ENCODE results near the gene ZNF521. TPM values are rescaled to one million over a fixed set of nuclear protein-coding genes. Genes with fewer than 3 reads are reported as not detected.

ZNF521 gene
- total RNA-seq, 1 experiment from 2014 or later: 0.04 TPM

DNA sequence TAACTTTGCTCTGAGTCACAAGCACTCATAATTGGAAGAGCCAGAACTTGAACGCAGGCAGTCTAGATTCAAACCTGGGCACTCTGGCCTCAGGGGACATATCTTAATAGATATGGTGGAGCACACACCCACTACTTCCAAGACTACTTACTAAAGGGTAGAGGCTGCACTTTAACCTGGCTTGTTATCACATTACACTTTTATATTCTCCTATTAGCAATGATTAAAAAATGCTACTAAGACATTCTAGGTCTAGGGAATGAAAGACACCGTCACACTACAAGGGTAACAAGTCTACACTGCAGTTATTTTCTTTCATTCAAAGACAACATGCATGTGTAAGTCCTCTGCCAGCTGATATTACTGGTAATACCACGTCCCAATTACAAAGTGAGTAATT lies 258.8 kb downstream of the ZNF521 start:
- Histone ChIP-seq H3K27me3 (ENCODE audit: low read length) (peaks cover 14% of the 10 kb centered on the region), H3K9me2 (replicated peaks; ENCODE audit: low read length) (no peaks in the 10 kb centered on the region), H3F3A (ENCODE audit: low read length, unreplicated experiment) (no peaks in the 10 kb centered on the region), H3K4me1 (ENCODE audit: insufficient read depth, low read length) (no peaks in the 10 kb centered on the region), H3K4me2 (ENCODE audit: low read length) (no peak overlapping the region), H4K20me1 (ENCODE audit: low read length) (no peaks in the 10 kb centered on the region), H3K9me3 (ENCODE audit: low read length) (no peaks in the 10 kb centered on the region), H3K27ac (ENCODE audit: low read length) (no peak overlapping the region), H3K4me3 (ENCODE audit: low read length) (no peak overlapping the region), H3K9ac (ENCODE audit: low read length) (no peak overlapping the region), H3K79me2 (ENCODE audit: low read length) (no peaks in the 10 kb centered on the region), H2AFZ (ENCODE audit: low read length) (no peak overlapping the region), H3K36me3 (ENCODE audit: low read depth, low read length) (no peaks in the 10 kb centered on the region)
- intact Hi-C loops (cut with micrococcal nuclease): no loop called here
- TF ChIP-seq, protein P1, sequence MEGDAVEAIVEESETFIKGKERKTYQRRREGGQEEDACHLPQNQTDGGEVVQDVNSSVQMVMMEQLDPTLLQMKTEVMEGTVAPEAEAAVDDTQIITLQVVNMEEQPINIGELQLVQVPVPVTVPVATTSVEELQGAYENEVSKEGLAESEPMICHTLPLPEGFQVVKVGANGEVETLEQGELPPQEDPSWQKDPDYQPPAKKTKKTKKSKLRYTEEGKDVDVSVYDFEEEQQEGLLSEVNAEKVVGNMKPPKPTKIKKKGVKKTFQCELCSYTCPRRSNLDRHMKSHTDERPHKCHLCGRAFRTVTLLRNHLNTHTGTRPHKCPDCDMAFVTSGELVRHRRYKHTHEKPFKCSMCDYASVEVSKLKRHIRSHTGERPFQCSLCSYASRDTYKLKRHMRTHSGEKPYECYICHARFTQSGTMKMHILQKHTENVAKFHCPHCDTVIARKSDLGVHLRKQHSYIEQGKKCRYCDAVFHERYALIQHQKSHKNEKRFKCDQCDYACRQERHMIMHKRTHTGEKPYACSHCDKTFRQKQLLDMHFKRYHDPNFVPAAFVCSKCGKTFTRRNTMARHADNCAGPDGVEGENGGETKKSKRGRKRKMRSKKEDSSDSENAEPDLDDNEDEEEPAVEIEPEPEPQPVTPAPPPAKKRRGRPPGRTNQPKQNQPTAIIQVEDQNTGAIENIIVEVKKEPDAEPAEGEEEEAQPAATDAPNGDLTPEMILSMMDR (conservative IDR thresholded peaks at IDR 0.05; ENCODE audit: low read depth, low read length): no peak
- no TSS peak for BruUV-seq (replicated peaks)
- ChIA-PET CTCF (no interaction called here), POLR2A (ENCODE audit: unreplicated experiment) (no interaction called here)
- no peak for DNase-seq
- ATAC-seq: no peak

DNA sequence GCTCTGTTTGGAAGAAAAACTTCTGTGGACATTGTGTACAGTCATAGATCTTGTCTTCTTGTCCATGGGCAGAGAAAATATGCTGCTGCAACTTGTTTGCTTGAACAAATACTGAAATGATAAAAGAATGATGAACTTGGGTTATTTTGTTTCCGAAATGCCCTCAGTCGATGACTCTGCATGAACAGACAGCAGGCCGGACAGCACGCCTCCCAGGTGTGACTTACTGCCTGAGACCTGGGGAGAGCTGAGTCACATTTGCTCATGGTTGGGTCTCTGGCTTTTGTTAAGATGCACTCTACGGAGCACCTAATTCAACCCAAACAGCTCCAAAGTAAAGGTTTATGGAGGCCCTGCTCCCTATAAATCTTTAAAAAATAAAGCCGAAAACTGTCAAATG lies 262.5 kb downstream of the ZNF521 start:
- no peaks in the 10 kb centered on the region for H3F3A ChIP-seq (ENCODE audit: low read length, unreplicated experiment)
- CTCF ChIA-PET: no interaction called here
- POLR2A ChIA-PET (ENCODE audit: unreplicated experiment): no interaction called here
- peaks cover 8% of the 10 kb centered on the region; the same call in 1 of the 2 replicates for H3K27me3 ChIP-seq (ENCODE audit: low read length)
- H3K9me3 ChIP-seq (ENCODE audit: low read length): no peaks in the 10 kb centered on the region
- no peak overlapping the region for H3K9ac ChIP-seq (ENCODE audit: low read length)
- no peak overlapping the region for H3K4me2 ChIP-seq (ENCODE audit: low read length)
- no peak overlapping the region for H3K4me3 ChIP-seq (ENCODE audit: low read length)
- intact Hi-C loops (cut with micrococcal nuclease): loop anchor here (10.0 kb wide), 1 partner anchor 235 kb away; no protein-coding TSS in a partner anchor
- H4K20me1 ChIP-seq (ENCODE audit: low read length): no peaks in the 10 kb centered on the region
- H3K4me1 ChIP-seq (ENCODE audit: insufficient read depth, low read length): no peaks in the 10 kb centered on the region
- H3K36me3 ChIP-seq (ENCODE audit: low read depth, low read length): no peaks in the 10 kb centered on the region
- H3K79me2 ChIP-seq (ENCODE audit: low read length): no peaks in the 10 kb centered on the region
- no TSS peak for BruUV-seq (replicated peaks)
- no peak overlapping the region for H2AFZ ChIP-seq (ENCODE audit: low read length)
- no peaks in the 10 kb centered on the region for H3K9me2 ChIP-seq (replicated peaks; ENCODE audit: low read length)
- DNase-seq (peak; percentile 32), ATAC-seq (peak; percentile 77)
- H3K27ac ChIP-seq (ENCODE audit: low read length): no peak overlapping the region
- TF ChIP-seq EZH2 (IDR thresholded peaks at IDR 0.05; ENCODE audit: low read length, unreplicated experiment): no peak
- TF ChIP-seq EZH2phosphoT487 (IDR thresholded peaks at IDR 0.05; ENCODE audit: borderline replicate concordance, low read length): no peak
- TF ChIP-seq, protein P1 (conservative IDR thresholded peaks at IDR 0.05; ENCODE audit: low read depth, low read length): no peak

DNA sequence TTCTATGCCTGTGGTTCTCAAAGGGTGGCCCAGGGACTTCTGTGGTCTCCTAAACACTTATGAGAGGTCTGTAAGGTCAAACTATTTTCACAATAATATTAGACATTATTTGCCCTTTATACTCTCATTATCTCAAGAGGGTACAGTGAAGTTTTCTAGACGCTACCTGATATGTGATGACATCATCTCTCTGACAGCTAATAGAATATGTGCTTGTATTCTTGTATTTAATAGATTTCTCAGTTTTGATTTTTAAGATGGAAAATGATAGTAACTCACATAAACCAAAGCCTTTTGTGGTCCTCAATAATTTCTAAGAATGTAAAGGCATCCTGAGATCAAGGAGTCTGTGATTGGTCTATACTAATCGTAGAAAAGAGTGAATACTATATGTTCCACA lies 265.1 kb downstream of the ZNF521 start:
- ChIA-PET CTCF (no interaction called here), POLR2A (ENCODE audit: unreplicated experiment) (no interaction called here)
- Histone ChIP-seq H3K27ac (ENCODE audit: low read length) (no peak overlapping the region), H3K4me3 (ENCODE audit: low read length) (no peak overlapping the region), H4K20me1 (ENCODE audit: low read length) (no peaks in the 10 kb centered on the region), H3K27me3 (ENCODE audit: low read length) (peaks cover 6% of the 10 kb centered on the region), H3K79me2 (ENCODE audit: low read length) (no peaks in the 10 kb centered on the region), H3K36me3 (ENCODE audit: low read depth, low read length) (no peaks in the 10 kb centered on the region), H3K4me2 (ENCODE audit: low read length) (no peak overlapping the region), H3K4me1 (ENCODE audit: insufficient read depth, low read length) (no peaks in the 10 kb centered on the region), H3F3A (ENCODE audit: low read length, unreplicated experiment) (no peaks in the 10 kb centered on the region), H2AFZ (ENCODE audit: low read length) (no peak overlapping the region), H3K9me3 (ENCODE audit: low read length) (no peaks in the 10 kb centered on the region), H3K9me2 (replicated peaks; ENCODE audit: low read length) (no peaks in the 10 kb centered on the region), H3K9ac (ENCODE audit: low read length) (no peak overlapping the region)
- ATAC-seq: no peak
- no TSS peak for BruUV-seq (replicated peaks)
- DNase-seq: no peak
- intact Hi-C loops (cut with micrococcal nuclease): loop anchor here (10.0 kb wide), 1 partner anchor 238 kb away; no protein-coding TSS in a partner anchor
- TF ChIP-seq, protein P1 (conservative IDR thresholded peaks at IDR 0.05; ENCODE audit: low read depth, low read length): no peak
- TF ChIP-seq EZH2phosphoT487 (IDR thresholded peaks at IDR 0.05; ENCODE audit: borderline replicate concordance, low read length): no peak
- no peak for TF ChIP-seq EZH2 (IDR thresholded peaks at IDR 0.05; ENCODE audit: low read length, unreplicated experiment)
